HG03558 (cell line): ENCODE measurements around the gene CORIN.
"Not testable (repeated sequence)": the region's sequence is repeated elsewhere in the genome, so short reads cannot be mapped to it uniquely, and the experiment has no call there.

Experiments
- ATAC-seq: cut with Tn5 transposase; IDR thresholded peaks from one replicate; pipeline ENCODE4 v1.9.1; 2021; ENCODE audit warnings: moderate number of reproducible peaks; ENCODE audit not compliant: unreplicated experiment; ENCODE audit errors: extremely low read depth

Gene CORIN

DNA sequence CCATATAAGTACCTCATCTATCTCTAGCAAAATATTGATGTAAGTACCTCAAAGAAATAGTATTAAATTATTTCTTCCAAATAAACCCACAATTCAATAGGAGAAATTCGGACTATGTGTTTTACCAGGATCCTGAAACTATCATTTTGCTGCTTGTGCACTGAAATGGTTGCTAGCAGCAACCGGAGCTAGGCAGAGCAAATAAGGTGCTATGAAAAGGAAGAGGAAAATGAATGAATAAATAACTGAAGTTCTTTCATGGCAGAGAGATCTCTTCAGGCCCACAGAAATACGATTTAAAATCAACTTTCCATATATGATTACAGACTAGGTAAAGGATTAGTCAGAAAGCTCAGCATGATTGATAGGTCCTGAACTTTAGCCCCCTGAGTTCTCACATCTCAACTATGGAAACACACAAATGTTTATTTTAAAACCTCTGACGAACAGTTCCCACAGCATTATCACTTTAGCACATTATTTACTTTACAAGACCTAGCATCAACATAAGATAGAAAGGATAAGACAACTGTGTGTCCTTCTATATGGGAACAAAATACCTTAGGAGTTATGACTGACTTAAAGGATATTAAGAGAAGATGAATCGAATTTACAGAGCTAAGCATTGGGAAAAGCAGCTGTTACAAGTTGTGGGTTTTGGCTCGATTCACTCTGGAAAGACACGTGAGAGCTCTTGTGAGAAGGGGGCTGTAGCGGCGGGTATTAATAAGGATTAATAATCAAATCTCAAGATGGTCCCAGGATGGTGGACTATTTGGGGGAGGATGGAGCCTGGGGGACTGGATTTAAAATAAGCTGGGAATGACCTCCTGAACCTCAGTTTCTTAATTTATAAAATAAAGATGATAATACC lies 104.3 kb downstream of the CORIN start:
- ATAC-seq: no peak

DNA sequence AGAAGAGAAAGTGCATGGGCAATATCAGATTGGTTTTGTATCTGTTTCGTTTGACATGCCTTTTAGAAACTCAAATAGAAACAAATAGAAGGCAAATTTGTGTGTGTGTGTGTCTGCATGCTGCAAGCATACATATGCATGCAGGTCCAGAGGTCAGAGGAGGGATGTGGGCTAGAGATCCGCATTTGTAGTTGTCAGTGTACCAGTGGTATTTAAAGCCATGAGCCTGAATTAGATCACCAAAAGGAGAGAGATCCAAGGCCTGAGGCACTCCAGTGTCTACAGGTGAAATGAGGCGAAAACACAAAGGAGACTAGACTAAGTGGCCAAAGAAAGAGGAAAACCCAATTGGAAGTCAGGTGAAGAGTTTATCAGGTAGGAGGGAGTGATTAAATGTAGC lies 106.7 kb downstream of the CORIN start:
- ATAC-seq: no peak

DNA sequence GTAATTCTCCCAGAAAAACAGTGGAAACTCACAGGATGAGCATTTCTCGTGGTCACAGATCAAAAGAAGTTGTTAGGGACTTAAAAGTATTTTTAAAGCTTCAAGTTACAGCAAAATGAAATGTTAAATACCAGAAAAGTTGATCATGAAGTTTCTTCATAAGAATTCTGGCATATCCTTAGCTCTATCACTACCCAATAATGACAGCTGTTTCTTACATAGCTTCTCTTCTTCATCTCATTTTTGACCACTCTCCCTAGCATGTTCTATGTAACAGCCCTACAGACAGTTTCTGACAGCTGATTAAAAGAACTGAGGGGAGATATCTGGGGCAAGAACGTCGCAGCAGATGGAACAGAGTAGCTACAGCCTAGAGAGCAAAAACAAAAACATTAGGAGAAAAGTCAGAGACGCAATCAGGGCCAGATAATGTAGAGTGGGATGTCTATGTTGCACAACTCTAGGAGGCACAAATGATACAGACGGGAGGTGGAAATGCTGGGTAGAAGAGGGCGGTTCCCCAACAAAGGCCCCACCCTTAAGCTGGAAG lies 108.7 kb downstream of the CORIN start:
- ATAC-seq: no peak

DNA sequence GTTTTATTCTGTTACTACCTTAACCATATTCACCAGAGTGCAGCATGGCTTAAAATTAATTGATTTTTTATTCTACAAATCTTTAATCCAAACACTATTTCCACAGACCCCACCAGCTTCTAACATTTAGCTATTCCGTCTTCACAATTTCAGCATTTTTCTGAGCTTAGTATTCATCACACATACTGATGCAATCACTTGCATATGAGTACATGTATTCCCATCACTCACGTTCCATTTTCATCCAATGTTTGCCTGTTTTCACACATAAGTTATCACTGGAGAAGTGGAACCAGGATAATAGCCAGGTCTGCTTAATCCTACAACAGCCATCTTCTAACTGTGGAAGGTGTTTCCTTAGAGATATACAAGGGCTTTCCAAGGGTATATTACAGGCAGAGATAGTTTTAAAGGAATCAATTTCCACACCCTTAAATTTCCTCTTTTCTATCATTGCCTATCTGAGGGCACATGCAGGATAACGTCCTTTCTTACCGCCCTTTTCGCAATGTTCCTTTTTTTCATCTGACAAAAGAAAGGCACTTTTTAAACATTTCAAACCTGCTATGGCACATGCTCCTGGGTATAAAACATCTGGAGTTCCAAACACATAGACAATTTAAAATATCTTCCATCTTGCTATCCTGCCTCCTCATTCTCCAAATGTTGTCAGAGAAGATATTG lies 115.8 kb downstream of the CORIN start:
- ATAC-seq: no peak

DNA sequence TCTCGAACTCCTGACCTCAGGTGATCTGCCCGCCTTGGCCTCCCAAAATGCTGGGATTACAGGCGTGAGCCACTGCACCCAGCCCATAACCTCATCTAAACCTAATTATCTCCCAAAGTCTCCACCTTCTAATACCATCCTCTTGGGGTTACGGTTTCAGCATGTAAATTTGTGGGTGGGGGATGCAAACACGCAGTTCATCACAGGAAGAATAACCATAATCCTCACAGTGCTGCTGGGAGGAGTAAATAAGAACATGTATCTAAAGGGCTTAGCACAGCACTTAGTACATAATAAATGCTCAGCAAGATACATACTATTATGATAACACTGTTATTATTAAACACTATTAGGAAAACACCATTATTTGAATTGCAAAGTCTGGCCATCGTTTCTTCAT lies 116.4 kb downstream of the CORIN start:
- no peak for ATAC-seq

DNA sequence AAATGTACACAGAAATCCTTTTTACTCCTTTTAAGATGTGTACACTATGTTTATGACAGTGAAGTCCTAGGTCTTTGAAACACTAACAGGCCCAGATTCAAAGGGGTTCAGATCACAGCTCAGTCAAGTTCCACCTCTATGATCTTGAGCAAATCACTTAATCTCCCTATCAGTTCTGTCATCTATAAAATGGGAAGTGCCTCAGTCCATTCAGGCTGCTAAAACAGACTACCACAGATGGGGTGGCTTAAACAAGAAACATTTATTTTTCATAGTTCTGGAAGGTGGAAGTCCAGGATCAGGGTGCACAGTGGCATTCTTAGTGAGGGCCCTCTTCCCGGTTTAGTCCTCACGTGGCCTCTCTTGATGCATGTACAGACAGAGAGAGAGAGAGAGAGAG lies 117.1 kb downstream of the CORIN start:
- no peak for ATAC-seq

DNA sequence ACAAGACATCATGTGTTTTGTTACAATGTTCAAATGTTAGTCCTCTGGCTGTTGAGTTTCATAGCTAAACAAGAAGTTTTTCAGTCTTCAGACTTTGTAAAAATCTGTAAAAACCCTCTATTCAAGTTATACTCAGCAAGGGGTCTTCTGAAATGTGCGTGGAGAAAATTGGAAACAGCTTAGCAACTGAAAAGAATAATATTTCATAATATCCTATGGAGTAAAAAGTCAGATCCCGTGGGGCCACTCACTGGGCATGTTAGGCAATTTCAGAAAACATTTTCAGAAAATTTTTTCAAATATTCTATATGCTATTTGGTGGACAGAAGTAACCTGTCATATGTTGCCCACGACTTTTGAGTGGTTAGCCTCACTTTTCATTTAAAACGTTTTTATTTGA lies 118.3 kb downstream of the CORIN start:
- no peak for ATAC-seq

DNA sequence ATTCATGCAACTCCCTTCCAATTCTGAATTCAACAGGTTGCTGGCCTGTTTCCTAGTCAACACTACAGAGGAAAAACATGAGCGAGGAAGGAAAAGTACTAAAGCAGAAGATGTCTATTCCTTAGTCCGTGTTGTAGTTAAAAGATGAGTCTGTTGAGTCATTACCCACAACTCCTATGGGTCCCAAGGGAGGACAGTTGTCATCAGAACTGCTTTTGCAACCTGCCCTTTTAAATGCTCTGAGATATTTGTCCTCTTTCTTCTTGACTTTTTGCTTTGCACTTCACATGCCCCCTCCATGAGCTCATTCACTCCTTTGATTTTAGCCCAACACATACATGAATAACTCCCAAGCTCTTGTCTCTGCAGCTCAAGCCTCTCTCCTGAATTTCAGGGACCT lies 119.2 kb downstream of the CORIN start:
- ATAC-seq: no peak

DNA sequence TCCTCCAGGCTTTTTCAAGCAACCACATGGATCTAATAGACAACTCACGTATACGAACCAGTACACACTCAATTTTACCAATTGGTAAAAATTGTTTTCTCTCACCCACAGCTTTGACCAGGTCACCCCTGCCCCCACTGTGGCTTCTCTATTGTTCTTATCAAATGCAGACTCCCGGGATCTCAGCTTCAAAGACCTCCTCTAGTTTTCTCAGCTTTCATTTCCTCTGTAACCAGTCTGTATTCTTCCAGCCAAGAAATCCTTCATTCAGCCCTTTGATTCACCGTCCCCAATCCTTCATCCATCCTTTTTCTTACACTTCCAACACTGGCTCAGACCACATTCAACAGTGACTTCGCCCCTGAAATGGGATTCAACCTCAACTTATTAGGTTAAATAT lies 120.7 kb downstream of the CORIN start:
- ATAC-seq: no peak

DNA sequence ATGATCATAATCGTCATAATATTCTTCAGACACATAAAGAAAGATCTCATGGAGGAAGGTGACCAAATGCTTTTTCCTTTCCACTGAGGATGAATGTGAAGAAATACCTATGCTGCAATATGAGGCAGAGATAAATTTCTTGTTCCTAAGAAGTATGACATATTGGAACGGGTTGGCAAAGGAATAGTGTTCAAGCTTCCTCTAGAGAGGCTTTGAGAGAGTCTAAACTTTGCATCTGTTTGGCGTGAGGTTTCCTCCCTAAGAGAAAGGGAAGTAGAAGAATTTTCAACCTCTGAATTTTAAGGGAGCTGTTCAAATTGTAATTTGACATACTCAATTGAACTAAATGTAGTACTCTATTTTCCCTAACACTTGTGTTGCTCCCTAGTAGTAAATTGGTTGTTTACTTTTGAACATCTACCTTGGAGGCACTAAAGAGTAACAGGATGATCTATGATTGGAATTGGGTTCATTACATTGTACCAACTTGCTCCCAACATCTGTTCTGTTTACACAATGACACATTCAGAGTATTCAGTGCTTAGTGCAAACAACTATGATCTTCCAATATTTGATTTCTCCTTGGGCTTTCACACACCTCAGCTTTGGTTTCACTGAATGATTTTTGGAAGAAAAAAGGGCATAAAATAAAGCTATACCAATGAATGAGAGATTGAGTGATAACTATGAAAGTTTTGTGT lies 122.0 kb downstream of the CORIN start:
- no peak for ATAC-seq

DNA sequence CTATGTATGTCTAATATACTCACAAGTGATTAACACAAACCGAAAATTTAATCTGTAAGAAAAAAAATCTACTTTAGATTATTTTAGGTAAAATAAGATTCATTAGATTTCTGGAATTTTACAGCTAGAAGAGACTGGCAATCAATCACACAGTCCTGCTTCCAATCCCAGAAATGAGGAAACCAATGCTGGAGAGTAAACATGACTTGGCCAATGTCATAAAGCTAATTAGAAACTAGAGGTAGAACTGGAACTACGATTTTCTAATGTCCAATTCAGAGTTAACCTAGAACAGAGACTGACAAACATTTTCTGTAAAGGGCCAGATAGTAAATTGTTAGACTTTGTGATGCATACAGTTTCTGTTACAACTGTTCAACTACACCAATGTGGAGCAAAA lies 123.6 kb downstream of the CORIN start:
- no peak for ATAC-seq

DNA sequence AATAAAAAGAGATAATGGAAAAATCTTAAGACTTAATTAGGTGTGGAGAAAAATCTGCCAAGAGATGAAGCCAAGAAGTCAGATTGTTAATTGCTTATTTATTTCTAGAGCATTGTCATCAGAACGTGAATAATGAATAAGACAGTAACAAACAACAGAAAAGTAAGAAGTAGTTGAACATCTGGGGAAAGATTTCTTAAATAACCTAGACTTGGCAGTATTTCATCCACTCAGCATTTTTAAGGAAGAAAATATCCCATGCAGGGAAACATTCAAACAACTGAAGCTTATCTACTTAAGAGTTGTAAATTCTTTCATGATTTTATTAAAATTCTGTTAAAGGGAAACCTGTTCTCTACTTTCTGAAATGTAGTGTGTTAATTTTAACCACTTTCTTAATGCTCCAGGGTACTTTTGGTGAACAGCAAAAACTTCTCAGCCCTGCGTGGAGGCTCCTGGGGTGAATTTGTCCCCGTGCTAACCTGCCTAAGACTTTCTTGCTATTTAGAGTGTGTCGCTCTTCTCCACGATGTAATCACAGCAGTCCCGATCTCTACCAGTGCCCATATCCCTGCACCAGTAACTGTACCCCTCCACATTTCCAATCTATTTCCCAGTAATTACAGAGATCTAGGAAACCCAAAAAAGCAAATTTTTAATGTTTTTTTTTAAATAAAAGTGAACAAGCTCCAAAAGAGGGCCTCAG lies 124.6 kb downstream of the CORIN start:
- no peak for ATAC-seq

DNA sequence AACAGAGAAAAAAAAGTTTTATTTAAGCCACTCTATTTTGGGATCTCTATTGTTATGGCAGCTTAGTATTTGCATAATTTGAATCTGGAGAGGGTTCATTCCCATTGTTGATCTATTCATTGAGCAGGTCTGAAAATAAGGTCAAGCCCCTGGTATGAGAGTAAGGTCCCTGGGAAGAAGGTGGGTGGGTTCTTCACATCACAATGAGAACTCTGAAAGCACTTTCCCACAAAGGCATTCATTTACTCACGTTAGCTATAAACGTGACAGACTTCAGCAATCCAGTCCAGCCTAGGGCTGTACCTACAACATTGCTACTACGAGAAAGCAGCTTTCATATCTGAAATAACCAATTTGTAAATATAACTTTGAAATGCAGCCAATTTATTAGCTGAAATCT lies 126.2 kb downstream of the CORIN start:
- no peak for ATAC-seq

DNA sequence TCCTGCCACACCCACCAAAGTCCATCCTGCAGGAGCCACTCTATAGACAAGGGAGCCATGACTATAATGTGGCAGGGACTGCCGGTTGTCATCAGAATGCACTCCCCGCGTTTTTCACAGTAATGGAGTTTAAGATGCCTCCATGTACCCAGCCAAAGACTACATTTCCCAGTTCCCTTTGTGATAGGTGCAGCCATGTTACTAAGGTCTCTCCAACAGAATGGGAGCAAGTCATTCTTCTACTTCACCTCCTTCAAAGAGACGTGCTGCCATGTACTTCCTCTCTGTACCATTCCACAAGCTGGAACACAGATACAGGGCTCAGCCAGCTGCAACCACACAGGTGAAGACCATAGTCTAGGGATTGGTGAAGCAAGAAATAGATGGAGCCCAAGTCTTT lies 126.7 kb downstream of the CORIN start:
- no peak for ATAC-seq

DNA sequence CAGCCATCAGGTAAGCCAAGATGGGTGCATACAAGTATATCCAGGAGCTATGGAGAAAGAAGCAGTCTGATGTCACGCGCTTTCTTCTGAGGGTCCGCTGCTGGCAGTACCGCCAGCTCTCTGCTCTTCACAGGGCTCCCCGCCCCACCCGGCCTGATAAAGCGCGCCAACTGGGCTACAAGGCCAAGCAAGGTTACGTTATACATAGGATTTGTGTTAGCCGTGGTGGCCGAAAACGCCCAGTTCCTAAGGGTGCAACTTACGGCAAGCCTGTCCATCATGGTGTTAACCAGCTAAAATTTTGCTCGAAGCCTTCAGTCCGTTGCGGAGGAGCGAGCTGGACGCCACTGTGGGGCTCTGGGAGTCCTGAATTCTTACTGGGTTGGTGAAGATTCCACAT lies 131.5 kb downstream of the CORIN start:
- ATAC-seq: not testable (repeated sequence)

DNA sequence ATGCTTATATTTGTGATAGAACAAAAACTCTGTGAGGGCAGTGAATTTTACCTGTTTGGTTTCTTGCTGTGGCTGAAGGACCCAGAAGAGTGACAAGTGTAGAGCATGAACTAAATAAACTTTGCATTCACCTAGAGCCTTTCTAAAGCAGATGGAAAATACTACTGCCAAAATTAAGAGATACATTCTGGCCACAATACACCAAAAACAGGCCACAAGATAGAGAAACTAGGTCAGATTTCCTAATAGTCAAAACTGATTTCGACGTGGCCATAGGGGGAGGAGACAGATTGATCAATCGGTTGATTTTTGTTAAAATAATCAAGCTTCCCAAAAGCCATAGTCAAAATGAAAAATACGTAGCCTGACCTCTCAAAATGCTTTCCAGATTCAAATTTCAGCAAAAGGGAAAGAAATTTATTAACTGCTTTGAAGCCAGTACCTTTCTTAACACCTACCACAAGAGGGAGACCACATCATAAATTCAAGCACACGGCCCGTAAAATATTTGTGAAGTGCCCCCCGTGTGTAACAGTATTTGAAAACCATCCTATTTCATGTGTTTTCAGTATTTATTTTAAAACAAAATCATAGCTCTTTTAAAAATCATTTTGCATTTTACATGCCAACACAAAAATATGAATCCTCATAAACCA lies 132.4 kb downstream of the CORIN start:
- ATAC-seq: no peak

DNA sequence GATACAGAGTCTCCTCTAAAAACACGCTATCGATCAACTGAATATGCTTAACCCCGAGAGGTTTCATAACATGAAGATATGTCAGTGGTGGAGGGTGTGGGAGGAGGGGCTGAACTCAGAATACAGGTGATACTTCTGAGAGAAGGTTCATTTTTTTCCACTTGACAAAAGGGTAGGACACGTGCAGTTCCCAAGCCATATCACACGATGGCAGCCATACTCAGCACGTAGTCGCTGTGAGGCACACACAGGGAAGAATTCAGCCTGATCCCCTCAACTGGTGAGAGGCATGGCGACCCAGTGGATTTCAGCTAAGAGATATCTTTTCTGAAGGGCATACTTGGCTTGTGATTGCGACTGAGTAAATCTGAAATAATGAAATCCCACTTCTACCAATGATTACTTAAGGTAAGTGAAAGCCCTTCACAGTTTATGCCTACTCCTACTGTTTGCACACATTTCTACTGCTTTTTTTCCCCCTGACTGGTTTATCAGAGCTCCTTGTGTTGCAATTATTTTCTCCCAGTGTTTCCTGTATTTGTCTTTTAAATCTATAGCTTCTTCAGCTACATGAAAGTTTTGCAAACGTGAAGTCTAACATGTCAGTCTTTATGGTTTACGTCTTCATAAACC lies 133.1 kb downstream of the CORIN start:
- no peak for ATAC-seq

DNA sequence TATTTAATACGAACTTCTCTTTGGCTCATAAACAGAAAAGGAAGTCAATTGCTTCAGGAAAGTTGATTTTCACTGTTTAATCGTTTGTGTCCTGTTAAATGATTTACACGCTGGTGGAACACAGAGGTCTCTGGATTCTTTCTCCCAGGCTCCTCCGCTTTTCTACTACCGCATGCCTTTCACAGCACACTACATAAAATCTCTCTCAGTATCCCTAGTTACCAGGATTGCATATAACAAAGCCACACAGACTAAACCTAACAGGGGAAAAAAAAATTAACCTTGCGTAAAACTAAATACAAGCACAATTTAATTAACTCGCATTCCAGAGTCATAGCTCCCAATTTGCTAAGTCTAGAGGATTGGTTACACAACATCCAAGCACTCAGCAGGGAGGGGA lies 133.9 kb downstream of the CORIN start:
- ATAC-seq: no peak

DNA sequence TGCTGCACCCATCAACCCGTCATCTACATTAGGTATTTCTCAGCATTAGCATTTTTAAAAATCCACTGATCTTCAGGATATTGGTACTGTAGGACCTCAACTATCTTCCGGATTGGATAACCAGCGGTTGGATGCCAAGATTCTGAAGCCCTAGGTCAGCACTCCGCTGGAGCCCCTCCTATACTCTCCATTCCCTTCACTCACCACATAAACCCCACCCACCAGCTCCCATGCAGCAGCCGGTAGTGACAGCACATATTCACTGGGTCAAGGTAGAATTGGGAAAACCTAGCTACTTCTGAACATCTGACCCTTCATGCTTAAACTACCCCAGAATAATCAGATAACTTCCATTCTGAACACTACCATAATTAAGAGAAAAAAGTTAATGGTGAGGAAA lies 134.9 kb downstream of the CORIN start:
- no peak for ATAC-seq
